Measurements from ENCODE around the gene CCDC149. TPM values are rescaled to one million over a fixed set of nuclear protein-coding genes. Genes with fewer than 3 reads are reported as not detected.

CCDC149 gene
- total RNA-seq, 1 experiment from 2014 or later = 7.9 TPM

- ATAC-seq (no peak), DNase-seq (no peak)
- Histone ChIP-seq H3K79me2 (ENCODE audit: low read length) (no peaks in the 10 kb centered on the region), H3K36me3 (ENCODE audit: low read depth, low read length) (no peaks in the 10 kb centered on the region), H3K4me2 (ENCODE audit: low read length) (no peak overlapping the region), H3K4me1 (ENCODE audit: insufficient read depth, low read length) (no peaks in the 10 kb centered on the region), H2AFZ (ENCODE audit: low read length) (no peak overlapping the region), H3K9ac (ENCODE audit: low read length) (no peak overlapping the region), H3K9me2 (replicated peaks; ENCODE audit: low read length) (no peaks in the 10 kb centered on the region), H3K27me3 (ENCODE audit: low read length) (no peaks in the 10 kb centered on the region), H4K20me1 (ENCODE audit: low read length) (no peaks in the 10 kb centered on the region), H3F3A (ENCODE audit: low read length, unreplicated experiment) (no peaks in the 10 kb centered on the region), H3K4me3 (ENCODE audit: low read length) (no peak overlapping the region), H3K27ac (ENCODE audit: low read length) (no peak overlapping the region), H3K9me3 (ENCODE audit: low read length) (no peaks in the 10 kb centered on the region)
- no peak for TF ChIP-seq EZH2phosphoT487 (IDR thresholded peaks at IDR 0.05; ENCODE audit: borderline replicate concordance, low read length)
- no peak for TF ChIP-seq EZH2 (IDR thresholded peaks at IDR 0.05; ENCODE audit: low read length, unreplicated experiment)
- CTCF ChIA-PET = no interaction called here
- intact Hi-C loops (cut with micrococcal nuclease) = no loop called here
- POLR2A ChIA-PET (ENCODE audit: unreplicated experiment) = no interaction called here
- BruUV-seq (replicated peaks) = no TSS peak
Measured at GRCh38 chr4:24806206-24806990, 106.4 kb downstream of the CCDC149 start.

DNA sequence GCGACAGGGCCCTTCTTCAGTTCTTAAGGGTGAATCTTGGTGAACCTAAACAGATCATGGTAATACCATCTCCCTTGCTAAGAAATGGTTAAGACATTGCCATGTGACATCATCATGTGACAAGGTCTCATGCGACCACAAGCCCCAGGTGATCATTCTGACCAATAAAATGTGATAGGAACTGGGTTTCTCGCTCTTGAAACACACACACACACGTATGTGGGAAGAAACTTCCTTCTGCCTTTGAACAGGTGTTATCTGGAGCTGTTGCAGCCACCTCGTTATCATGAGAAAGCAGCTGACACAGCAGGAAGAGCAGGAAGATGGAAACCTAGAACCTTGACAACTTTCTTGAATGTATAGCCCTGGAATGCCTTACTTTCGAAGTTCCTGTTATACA, 107.3 kb downstream of the CCDC149 start:
- H3K9me2 ChIP-seq (replicated peaks; ENCODE audit: low read length) = no peaks in the 10 kb centered on the region
- CTCF ChIA-PET = no interaction called here
- H3F3A ChIP-seq (ENCODE audit: low read length, unreplicated experiment) = no peaks in the 10 kb centered on the region
- ATAC-seq (no peak), DNase-seq (no peak)
- no peak overlapping the region for H2AFZ ChIP-seq (ENCODE audit: low read length)
- H3K4me1 ChIP-seq (ENCODE audit: insufficient read depth, low read length) = no peaks in the 10 kb centered on the region
- H3K9ac ChIP-seq (ENCODE audit: low read length) = no peak overlapping the region
- TF ChIP-seq, protein P1, sequence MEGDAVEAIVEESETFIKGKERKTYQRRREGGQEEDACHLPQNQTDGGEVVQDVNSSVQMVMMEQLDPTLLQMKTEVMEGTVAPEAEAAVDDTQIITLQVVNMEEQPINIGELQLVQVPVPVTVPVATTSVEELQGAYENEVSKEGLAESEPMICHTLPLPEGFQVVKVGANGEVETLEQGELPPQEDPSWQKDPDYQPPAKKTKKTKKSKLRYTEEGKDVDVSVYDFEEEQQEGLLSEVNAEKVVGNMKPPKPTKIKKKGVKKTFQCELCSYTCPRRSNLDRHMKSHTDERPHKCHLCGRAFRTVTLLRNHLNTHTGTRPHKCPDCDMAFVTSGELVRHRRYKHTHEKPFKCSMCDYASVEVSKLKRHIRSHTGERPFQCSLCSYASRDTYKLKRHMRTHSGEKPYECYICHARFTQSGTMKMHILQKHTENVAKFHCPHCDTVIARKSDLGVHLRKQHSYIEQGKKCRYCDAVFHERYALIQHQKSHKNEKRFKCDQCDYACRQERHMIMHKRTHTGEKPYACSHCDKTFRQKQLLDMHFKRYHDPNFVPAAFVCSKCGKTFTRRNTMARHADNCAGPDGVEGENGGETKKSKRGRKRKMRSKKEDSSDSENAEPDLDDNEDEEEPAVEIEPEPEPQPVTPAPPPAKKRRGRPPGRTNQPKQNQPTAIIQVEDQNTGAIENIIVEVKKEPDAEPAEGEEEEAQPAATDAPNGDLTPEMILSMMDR (conservative IDR thresholded peaks at IDR 0.05; ENCODE audit: low read depth, low read length) = no peak
- no peak for TF ChIP-seq EZH2phosphoT487 (IDR thresholded peaks at IDR 0.05; ENCODE audit: borderline replicate concordance, low read length)
- no peak for TF ChIP-seq EZH2 (IDR thresholded peaks at IDR 0.05; ENCODE audit: low read length, unreplicated experiment)
- intact Hi-C loops (cut with micrococcal nuclease) = no loop called here
- H3K4me3 ChIP-seq (ENCODE audit: low read length) = no peak overlapping the region
- BruUV-seq (replicated peaks) = no TSS peak
- H3K27ac ChIP-seq (ENCODE audit: low read length) = no peak overlapping the region
- no peaks in the 10 kb centered on the region for H4K20me1 ChIP-seq (ENCODE audit: low read length)
- H3K4me2 ChIP-seq (ENCODE audit: low read length) = no peak overlapping the region
- H3K27me3 ChIP-seq (ENCODE audit: low read length) = no peaks in the 10 kb centered on the region
- no peaks in the 10 kb centered on the region for H3K9me3 ChIP-seq (ENCODE audit: low read length)
- POLR2A ChIA-PET (ENCODE audit: unreplicated experiment) = no interaction called here
- no peaks in the 10 kb centered on the region for H3K79me2 ChIP-seq (ENCODE audit: low read length)
- no peaks in the 10 kb centered on the region for H3K36me3 ChIP-seq (ENCODE audit: low read depth, low read length)

- no peaks in the 10 kb centered on the region for H3K9me3 ChIP-seq (ENCODE audit: low read length)
- no TSS peak for BruUV-seq (replicated peaks)
- no peaks in the 10 kb centered on the region for H4K20me1 ChIP-seq (ENCODE audit: low read length)
- no peak overlapping the region for H3K27ac ChIP-seq (ENCODE audit: low read length)
- no peak overlapping the region for H2AFZ ChIP-seq (ENCODE audit: low read length)
- H3K4me2 ChIP-seq (ENCODE audit: low read length) = no peak overlapping the region
- H3K27me3 ChIP-seq (ENCODE audit: low read length) = no peaks in the 10 kb centered on the region
- H3K4me1 ChIP-seq (ENCODE audit: insufficient read depth, low read length) = no peaks in the 10 kb centered on the region
- H3K79me2 ChIP-seq (ENCODE audit: low read length) = no peaks in the 10 kb centered on the region
- no peaks in the 10 kb centered on the region for H3F3A ChIP-seq (ENCODE audit: low read length, unreplicated experiment)
- no peaks in the 10 kb centered on the region for H3K36me3 ChIP-seq (ENCODE audit: low read depth, low read length)
- no peak overlapping the region for H3K9ac ChIP-seq (ENCODE audit: low read length)
- ChIA-PET CTCF (interaction anchor here (0.5 kb wide), 1 partner anchor 118 kb away, joined by 8 read pairs; no protein-coding TSS in a partner anchor), POLR2A (ENCODE audit: unreplicated experiment) (no interaction called here)
- ATAC-seq (no peak), DNase-seq (no peak)
- TF ChIP-seq, protein P1 (conservative IDR thresholded peaks at IDR 0.05; ENCODE audit: low read depth, low read length) = no peak
- TF ChIP-seq EZH2 (IDR thresholded peaks at IDR 0.05; ENCODE audit: low read length, unreplicated experiment) (no peak), EZH2phosphoT487 (IDR thresholded peaks at IDR 0.05; ENCODE audit: borderline replicate concordance, low read length) (no peak)
- no peak overlapping the region for H3K4me3 ChIP-seq (ENCODE audit: low read length)
- intact Hi-C loops (cut with micrococcal nuclease) = no loop called here
- H3K9me2 ChIP-seq (replicated peaks; ENCODE audit: low read length) = no peaks in the 10 kb centered on the region
Measured at GRCh38 chr4:24805067-24805466, 107.8 kb downstream of the CCDC149 start.
